GM18507 (cell line): Measurements from ENCODE around the gene DNAH2.
"Not testable (repeated sequence)": the region's sequence is repeated elsewhere in the genome, so short reads cannot be mapped to it uniquely, and the experiment has no call there.

Experiments
- DNase-seq: peaks from one replicate; pipeline ENCODE4 v3.0.0; 2011; ENCODE audit warnings: low read depth; ENCODE audit not compliant: insufficient read length; ENCODE audit errors: extremely low spot score
- FAIRE-seq: peaks from 2 replicates; lab custom pipeline; 2011; peaks lifted over from hg19 to GRCh38; lab: Jason Lieb, UNC

DNAH2 gene

DNA sequence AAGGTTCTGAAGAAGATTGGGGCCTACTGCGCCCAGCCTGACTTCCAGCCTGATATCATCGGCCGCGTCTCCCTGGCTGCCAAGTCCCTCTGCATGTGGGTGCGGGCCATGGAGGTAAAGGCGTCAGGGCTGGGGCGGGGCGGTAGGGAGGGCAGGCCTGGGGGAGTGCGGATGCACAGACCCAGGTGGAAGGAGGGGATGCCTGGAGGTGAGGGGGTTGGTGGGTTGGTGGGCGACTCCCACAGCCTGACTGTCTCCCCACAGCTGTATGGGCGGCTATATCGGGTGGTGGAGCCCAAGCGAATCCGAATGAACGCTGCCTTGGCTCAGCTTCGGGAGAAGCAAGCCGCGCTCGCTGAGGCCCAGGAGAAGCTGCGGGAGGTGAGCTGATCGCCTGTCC lies 89.7 kb downstream of the DNAH2 start:
- DNase-seq (no peak), FAIRE-seq (no peak)

DNA sequence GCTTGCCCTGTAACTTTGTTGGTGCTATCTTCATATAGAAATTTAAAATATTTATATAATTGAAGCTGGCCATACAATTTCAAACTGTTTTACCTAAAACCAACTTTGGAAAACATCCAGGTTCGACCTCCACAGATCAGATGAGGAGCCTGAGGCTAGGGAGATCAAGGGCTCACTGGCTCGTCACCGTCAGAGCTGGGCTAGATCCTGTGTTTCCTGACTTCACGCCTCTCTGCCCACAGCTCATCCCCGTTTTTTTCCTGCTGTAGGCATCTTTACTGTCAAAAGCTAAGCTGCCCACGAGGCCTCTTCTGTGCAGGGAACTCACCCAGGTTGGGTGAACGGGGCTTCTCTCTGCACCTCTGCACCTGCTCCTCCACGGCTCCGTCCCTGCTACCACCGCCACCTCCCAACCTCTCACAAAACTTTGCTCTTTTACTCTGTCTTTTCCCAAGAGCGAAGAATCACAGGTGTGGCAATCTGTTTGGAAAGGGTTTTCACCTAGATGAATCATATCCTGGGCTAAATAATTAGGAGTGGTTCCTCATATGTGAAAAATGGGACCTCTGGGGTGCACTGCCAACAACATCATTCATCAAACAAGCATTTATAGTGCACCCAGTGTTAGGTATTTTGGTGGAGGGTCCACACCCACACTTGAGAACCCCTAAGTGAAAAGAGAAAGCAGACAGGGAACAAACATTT lies 91.7 kb downstream of the DNAH2 start:
- FAIRE-seq: no peak
- no peak for DNase-seq

- not testable (repeated sequence) for DNase-seq, FAIRE-seq
Measured at GRCh38 chr17:7809791-7810343, 92.3 kb downstream of the DNAH2 start.

DNA sequence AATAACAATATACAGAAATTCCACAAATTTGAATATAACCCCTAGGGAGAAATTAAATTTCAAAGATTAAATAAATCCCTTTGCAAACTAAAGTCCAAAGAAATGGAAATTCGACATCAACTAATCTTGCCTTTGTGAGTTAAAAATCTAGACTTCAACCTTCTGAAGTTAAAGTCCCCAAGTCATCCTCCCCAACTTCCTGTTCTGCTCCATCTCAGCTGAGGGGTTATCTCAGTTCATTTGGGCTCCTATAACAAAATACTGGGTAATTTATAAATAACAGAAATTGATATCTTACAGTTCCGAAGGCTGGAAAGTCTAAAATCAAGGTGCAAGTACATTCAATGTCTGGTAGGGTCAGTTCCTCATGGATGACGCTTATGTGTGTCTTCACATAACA lies 93.7 kb downstream of the DNAH2 start:
- no peak for FAIRE-seq

DNA sequence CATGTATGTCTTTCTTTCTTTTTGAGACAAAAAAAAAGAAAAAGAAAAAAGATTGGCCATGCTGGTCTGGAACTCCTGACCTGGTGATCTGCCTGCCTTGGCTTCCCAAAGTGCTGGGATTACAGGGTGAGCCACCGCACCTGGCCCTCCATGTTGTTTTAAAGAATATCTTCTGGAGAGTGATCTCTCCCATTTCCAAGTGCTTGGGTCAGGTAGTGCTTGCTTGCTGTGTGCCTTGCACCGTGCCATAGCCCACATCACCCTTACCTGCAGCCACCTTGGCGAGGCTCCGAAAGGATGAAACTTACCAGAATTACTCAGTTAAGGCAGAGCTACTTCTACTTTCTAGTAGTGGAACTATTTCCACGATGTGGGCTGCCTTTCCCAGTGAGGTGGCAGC lies 97.4 kb downstream of the DNAH2 start:
- DNase-seq (no peak), FAIRE-seq (no peak)

More for the DNA sequence above, 93.7 kb downstream of the DNAH2 start:
- DNase-seq: no peak

- DNase-seq (no peak), FAIRE-seq (no peak)
Measured at GRCh38 chr17:7816926-7817642, 99.5 kb downstream of the DNAH2 start.

- FAIRE-seq: no peak
- no peak for DNase-seq
Measured at GRCh38 chr17:7817643-7817964, 100.1 kb downstream of the DNAH2 start.

- DNase-seq: no peak
- FAIRE-seq: no peak
Measured at GRCh38 chr17:7818026-7818425, 100.5 kb downstream of the DNAH2 start.

DNA sequence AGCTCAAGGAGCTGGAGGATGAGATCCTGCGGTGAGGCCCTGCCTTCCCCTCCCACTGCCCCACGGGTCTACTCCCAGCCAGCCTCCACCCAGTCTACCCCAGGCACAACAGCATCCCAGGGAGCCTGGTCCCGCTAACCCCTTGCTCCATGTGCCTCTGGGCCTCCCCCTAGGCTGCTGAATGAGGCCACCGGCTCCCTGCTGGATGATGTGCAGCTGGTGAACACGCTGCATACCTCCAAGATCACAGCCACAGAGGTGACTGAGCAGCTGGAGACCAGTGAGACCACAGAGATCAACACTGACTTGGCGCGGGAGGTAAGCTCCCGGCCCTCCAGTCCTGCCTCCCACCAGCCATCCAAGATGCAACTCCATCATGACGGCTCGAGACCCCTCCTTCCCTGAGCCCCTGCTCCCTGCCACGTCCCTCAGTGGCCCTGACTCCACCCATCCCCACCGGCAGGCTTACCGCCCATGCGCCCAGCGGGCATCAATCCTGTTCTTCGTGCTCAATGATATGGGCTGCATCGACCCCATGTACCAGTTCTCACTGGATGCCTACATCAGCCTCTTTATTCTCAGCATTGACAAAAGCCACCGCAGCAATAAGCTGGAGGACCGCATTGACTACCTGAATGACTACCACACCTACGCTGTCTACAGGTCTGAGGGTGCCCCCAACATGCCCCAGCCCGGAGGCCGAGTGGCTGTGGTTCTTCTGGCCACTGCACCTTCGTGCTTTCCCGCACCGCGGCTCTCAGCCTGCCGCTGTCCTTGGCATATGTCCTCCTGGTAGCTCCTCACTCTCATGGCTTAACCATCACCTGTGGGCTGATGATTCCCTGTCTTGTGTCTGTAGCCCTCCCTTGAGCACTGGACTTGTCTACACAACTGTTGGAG lies 101.5 kb downstream of the DNAH2 start:
- FAIRE-seq (no peak), DNase-seq (no peak)

- FAIRE-seq (no peak), DNase-seq (no peak)
Measured at GRCh38 chr17:7820231-7820630, 102.7 kb downstream of the DNAH2 start.

DNA sequence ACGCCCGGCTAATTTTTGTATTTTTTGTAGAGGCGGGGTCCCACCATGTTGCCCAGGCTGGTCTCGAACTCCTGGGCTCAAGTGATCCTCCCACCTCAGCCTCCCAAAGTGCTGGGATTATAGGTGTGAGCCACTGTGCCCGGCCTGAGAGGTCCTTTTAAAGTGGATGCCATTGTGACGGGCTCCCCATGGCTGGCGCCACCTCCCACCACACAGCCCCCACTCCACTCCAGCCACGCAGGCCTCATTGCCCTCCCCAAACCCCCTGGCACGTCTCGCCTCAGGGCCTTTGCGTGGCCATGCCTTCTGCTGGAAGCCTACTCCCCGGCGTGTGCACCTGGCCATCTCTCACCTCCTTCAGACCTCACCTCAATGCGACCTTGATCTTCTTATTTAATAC lies 104.6 kb downstream of the DNAH2 start:
- no peak for DNase-seq
- FAIRE-seq: no peak

GRCh38 chr17:7823581-7824001 lies 106.0 kb downstream of the DNAH2 start:
- DNase-seq: no peak
- no peak for FAIRE-seq

DNA sequence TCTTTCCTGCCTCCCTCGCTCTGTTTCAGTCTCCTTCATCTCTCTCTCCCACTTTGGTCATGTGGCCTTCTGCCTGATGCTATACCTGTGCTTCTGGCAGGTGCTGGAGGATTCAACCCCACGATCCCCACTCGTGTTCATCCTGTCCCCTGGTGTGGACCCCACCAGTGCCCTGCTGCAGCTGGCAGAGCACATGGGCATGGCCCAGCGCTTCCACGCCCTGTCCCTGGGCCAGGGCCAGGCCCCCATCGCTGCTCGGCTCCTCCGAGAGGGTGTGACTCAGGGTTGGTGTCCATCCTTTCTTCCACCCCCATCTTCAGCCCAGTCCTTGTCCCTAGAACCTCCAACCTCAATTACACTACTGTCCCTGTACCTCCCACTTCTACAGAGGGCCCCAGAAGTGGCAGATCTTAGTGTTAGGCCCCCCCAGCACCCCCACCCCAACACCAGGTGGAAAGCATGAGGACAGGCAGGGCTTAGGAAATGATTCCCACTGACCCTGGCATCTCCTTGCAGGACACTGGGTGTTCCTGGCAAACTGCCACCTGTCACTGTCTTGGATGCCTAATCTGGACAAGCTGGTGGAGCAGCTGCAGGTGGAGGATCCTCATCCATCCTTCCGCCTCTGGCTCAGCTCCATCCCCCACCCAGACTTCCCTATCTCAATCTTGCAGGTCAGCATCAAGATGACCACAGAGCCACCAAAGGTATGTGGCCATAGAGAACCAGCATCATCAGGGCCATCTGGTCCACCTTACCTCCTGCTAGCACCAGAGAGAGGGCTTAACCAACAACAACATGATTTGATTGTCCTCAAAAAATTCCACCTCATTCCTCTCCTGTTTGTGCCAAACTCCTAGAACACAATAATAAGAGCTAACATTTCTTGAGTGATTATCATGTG lies 106.7 kb downstream of the DNAH2 start:
- FAIRE-seq: no peak
- no peak for DNase-seq

DNA sequence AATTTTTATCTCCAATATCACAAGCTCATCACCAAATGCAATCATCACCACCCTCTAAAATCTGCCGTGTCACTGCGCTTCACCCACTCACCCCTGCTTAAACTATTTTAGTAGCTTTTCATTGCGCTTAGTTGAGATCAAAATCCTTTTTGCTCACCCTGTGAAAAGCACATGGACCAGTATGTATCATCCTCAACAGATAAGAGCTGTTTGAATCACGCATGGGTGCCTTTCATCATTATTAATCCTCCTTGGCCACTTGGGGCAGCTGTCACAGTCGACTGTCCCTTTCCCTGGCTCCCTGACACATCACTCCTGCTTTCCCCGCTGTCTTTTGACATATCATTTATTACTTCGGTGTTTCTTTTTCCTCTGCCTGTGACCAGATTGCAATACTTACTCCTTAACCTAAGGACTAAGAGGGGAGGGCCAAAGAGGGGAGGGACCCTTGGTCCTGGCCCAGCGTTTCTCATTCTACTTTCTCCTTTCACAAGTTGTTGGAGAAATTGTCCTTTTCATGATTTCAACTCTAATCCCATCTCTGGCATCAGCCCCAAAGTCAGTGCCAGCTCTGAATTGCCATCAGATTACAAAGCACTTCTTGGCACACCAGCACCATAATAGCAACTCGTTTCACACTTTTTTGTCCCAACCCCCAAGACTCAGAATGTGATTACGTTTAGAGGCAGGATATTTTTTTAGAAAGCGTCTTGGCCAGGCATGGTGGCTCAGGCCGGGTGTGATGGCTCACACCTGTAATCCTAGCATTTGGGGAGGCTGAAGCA lies 107.9 kb downstream of the DNAH2 start:
- DNase-seq (no peak), FAIRE-seq (no peak)

GRCh38 chr17:7830616-7831015 lies 113.1 kb downstream of the DNAH2 start:
- DNase-seq: no peak
- no peak for FAIRE-seq

- no peak for FAIRE-seq
Measured at GRCh38 chr17:7831233-7831632, 113.7 kb downstream of the DNAH2 start.

GRCh38 chr17:7832431-7832830 lies 114.9 kb downstream of the DNAH2 start:
- DNase-seq (no peak), FAIRE-seq (no peak)

More at GRCh38 chr17:7831233-7831632, 113.7 kb downstream of the DNAH2 start:
- no peak for DNase-seq

- FAIRE-seq (no peak), DNase-seq (no peak)
Measured at GRCh38 chr17:7833011-7833794, 115.7 kb downstream of the DNAH2 start.
